ENCODE measurements around the gene EPC2.

DNA sequence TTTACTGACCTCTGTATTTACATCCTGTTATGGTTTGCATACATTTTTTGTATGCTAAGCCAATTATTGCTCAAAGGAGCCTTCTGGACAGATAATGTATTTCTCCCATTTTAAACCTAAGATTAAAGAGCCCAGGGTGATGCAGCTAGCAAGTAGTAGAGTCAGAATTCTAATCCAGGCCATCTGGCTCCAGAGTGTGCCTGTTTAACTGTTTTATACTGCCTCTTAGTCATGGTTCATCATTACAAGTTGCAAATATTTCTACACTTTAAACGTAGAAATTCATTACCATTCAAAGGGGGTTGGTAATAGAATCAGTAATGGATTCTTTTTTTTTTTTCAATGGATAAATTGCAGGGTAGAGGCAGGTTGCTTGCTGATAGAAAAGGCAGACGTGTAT is 52.4 kb downstream of the EPC2 start:
- TF ChIP-seq, protein P1, sequence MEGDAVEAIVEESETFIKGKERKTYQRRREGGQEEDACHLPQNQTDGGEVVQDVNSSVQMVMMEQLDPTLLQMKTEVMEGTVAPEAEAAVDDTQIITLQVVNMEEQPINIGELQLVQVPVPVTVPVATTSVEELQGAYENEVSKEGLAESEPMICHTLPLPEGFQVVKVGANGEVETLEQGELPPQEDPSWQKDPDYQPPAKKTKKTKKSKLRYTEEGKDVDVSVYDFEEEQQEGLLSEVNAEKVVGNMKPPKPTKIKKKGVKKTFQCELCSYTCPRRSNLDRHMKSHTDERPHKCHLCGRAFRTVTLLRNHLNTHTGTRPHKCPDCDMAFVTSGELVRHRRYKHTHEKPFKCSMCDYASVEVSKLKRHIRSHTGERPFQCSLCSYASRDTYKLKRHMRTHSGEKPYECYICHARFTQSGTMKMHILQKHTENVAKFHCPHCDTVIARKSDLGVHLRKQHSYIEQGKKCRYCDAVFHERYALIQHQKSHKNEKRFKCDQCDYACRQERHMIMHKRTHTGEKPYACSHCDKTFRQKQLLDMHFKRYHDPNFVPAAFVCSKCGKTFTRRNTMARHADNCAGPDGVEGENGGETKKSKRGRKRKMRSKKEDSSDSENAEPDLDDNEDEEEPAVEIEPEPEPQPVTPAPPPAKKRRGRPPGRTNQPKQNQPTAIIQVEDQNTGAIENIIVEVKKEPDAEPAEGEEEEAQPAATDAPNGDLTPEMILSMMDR (IDR thresholded peaks at IDR 0.05; ENCODE audit: low read depth, low read length, poor library complexity, severe bottlenecking): no peak
- TF ChIP-seq EZH2phosphoT487 (IDR thresholded peaks at IDR 0.05; ENCODE audit: borderline replicate concordance, low read length): no peak
